ENCODE measurements around the gene NT5DC2.

The NT5DC2 gene

GRCh38 chr3:52524258-52524751 is 9.4 kb downstream of the NT5DC2 start:
- DNase-seq: no peak

DNA sequence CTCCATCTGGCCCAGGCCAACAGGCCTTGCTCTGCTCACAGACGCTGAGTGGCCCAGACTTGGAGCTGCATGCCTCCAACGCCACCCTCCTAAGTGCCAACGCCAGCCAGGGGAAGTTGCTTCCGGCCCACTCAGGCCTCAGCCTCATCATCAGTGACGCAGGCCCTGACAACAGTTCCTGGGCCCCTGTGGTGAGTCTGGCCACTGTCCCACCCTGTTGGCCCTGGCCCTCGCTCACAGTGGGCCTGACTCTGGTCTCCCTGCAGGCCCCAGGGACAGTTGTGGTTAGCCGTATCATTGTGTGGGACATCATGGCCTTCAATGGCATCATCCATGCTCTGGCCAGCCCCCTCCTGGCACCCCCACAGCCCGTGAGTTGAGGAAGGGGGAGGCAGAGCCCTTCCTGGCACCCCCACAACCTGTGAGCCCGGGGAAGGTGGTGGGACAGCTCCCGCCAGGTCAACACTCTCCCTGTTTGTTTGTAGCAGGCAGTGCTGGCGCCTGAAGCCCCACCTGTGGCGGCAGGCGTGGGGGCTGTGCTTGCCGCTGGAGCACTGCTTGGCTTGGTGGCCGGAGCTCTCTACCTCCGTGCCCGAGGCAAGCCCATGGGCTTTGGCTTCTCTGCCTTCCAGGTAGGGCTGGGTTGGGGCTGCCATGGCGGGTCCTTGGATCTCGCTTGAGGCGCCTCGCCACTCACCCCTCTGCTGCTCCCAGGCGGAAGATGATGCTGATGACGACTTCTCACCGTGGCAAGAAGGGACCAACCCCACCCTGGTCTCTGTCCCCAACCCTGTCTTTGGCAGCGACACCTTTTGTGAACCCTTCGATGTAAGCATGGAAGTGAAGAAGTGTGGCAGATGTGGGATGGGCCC is 10.0 kb downstream of the NT5DC2 start:
- no peak for DNase-seq

DNA sequence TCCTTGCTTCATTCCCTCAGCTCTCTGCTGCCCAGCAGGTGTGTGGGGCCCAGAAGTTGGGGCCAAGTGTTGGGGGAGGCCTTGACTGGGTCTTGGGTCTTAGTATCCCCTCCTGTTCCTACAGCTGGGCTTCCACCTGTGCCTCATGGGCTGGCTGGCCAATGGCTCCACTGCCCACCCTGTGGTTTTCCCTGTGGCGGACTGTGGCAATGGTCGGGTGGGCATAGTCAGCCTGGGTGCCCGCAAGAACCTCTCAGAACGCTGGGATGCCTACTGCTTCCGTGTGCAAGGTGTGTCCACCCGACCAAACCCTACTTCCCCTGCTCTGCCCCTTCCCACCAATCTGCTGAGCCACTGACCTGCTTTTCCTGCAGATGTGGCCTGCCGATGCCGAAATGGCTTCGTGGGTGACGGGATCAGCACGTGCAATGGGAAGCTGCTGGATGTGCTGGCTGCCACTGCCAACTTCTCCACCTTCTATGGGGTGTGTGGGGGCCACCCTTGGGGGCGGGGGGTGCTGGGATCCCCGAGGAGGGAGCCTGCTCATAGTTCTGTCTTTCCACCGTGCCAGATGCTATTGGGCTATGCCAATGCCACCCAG is 10.9 kb downstream of the NT5DC2 start:
- no peak for DNase-seq

DNA sequence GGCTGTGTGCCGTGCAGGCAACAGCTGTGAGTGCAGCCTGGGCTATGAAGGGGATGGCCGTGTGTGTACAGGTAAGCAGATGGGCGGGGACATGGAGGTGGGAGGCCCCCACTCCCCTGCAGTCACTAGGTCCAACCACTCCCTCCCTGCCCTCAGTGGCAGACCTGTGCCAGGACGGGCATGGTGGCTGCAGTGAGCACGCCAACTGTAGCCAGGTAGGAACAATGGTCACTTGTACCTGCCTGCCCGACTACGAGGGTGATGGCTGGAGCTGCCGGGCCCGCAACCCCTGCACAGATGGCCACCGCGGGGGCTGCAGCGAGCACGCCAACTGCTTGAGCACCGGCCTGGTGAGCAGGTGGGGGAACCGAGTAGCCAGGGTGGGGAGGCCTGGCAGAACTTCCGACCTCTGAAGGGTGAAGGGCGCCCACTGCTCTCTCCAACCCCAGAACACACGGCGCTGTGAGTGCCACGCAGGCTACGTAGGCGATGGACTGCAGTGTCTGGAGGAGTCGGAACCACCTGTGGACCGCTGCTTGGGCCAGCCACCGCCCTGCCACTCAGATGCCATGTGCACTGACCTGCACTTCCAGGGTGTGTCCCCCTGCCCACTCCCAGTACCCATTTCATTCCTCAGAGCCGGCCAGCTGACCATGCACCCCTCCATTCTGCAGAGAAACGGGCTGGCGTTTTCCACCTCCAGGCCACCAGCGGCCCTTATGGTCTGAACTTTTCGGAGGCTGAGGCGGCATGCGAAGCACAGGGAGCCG is 11.6 kb downstream of the NT5DC2 start:
- DNase-seq: no peak

DNA sequence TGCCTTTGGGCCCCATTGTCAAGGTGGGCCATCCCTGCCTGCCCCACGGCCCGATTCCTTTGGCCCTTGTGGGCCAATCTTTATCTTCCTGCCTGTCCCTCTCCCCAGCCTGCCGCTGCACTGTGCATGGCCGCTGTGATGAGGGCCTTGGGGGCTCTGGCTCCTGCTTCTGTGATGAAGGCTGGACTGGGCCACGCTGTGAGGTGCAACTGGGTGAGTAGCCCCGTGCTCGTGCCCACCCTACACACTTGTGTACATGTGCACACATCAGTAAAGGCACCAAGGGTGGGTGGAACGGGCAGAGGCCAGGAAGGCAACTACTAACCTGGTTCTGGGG is 12.2 kb downstream of the NT5DC2 start:
- no peak for DNase-seq

DNA sequence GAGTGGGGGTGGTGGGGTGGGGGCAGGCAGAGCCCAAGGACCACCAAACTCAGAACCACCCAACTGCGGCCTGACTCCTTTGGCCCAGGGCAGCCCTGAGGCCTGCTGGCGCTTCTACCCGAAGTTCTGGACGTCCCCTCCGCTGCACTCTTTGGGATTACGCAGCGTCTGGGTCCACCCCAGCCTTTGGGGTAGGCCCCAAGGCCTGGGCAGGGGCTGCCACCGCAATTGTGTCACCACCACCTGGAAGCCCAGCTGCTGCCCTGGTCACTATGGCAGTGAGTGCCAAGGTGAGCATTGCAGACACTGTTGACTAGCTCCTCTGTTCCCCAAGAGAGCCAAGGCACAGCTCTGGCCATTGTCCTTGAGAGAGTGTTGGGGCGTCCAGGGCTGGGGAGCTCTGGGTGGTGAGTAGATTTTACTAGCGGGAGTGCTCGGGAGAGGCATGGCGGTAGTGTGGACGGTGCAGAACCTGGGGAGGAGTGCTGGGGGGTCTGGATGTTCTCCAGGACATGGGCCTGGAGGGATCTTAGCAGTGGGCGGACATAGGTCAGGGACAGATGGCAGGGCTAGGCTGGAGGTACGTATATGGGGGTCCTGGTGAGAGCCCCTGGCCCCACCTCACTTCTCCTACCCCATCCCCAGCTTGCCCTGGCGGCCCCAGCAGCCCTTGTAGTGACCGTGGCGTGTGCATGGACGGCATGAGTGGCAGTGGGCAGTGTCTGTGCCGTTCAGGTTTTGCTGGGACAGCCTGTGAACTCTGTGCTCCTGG is 12.8 kb downstream of the NT5DC2 start:
- DNase-seq: no peak

GRCh38 chr3:52520141-52520667 is 13.5 kb downstream of the NT5DC2 start:
- DNase-seq: no peak

DNA sequence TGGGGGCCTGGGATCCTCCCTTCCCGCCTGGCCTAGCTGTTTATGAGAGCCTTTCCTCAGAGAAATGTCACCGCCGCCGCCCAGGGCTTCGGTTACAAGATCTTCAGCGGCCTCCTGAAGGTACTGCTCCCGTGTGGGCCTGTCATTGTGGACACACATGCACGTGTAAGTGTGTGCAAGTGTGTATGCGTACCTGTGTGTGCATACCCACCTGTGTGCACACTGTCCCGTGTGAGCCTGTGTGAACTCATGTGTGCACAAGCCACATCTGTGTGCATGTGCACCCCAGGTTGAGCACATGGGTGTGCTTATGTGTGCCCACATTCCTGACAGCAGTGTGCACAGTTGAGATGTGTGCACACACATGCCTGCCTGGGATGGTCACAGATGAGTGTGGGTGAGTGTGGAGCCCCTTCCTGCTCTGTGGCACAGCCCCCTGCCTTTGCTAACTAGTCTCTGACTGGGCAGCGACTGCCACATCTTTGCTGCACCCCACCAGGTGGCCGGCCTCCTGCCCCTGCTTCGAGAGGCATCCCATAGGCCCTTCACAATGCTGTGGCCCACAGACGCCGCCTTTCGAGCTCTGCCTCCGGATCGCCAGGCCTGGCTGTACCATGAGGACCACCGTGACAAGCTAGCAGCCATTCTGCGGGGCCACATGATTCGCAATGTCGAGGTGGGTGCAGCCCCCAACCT is 14.1 kb downstream of the NT5DC2 start:
- no peak for DNase-seq

- DNase-seq: no peak
These were observed 14.8 kb downstream of the NT5DC2 start for GRCh38 chr3:52518723-52519444.

DNA sequence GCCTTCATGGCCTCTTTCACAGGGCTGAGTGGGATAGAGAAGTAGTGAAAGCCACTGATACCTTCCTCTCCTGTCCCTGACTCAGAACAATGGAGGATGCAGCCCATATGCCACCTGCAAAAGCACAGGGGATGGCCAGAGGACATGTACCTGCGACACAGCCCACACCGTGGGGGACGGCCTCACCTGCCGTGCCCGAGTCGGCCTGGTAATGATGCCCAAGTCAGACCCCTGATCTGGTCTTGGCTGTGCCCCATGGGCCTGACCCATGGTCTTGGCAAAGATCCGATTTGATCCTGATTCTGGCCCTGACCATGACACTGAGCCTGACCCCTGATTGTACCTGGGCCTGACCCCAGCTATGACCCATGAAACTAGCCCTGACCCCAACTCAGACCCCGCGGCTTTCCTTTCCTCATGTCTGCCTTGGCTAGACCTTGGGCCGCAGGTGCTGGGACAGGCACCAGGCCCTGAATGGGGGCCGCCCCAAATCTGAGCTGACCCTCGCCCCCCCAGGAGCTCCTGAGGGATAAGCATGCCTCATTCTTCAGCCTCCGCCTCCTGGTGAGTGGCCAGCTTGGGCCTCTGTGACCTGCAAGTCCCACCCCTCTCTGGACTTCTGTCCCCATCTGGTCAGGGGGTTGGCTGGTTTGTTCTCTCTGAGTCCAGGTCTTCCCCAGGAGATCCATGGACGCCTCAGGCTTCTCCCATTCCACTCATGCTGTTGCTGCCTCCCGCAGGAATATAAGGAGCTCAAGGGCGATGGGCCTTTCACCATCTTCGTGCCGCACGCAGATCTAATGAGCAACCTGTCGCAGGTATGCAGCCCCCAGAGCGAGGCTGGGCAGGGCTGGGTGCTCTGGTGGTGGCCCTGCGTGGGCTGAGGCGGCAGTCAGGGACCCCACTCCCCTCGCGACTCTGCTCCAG is 15.6 kb downstream of the NT5DC2 start:
- DNase-seq: no peak

DNA sequence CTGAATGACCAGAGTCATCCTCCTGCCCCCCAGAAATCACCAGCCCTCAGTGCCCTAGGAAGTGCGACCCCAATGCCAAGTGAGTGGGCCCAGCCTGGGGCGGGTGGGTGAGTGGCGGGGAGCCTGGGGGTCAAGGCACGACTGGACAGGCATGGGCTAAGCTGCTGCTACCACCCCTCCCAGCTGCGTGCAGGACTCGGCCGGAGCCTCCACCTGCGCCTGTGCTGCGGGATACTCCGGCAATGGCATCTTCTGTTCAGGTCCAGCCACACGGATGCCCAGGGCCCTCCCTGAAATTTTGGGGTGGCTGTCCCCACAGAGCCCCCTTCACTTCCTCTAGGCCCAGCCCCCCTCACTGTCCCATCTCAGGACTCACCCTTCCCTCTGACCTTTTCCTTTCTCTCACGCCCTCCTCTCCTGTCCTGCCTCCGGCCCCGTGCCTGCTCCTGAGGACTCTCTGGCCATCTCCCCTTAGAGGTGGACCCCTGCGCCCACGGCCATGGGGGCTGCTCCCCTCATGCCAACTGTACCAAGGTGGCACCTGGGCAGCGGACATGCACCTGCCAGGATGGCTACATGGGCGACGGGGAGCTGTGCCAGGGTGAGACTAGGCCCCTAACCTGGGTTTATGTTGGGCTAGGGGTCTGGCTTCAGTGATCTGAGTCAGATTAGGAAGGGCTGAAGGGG is 17.0 kb downstream of the NT5DC2 start:
- DNase-seq: no peak

DNA sequence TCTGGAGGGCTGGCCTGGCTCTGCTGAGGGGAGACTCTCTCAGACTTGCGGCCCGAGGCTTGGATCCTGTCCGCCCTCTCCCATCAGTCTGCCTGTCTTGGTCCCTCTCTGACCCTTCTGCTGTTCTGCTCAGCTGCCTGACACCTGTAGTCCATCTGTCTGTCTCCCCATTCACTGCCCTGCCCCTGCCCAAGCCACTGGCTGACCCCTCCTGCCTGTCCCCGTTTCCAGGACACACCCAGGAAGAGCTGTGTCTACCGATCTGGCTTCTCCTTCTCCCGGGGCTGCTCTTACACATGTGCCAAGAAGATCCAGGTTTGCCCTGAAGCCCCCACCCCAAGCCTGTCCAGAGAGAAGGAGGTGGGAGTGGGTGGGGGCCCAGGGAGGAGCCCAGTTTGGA is 18.5 kb downstream of the NT5DC2 start:
- no peak for DNase-seq

DNA sequence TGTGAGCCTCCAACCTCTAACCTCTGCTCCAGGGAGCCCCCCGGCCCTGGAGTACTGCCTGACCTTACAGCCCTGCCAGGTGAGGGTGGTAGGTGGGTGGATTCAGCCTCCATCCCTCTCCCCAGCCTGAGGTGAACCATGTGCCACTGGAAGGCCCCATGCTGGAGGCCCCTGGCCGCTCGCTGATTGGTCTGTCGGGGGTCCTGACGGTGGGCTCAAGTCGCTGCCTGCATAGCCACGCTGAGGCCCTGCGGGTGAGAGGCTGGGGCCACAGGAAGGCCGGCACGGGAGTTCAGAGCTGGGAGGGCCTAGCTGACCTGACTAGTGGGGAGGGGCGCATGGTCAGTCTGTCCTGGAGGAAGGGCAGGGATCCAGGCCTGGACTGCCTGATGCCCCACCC is 19.1 kb downstream of the NT5DC2 start:
- no peak for DNase-seq

DNA sequence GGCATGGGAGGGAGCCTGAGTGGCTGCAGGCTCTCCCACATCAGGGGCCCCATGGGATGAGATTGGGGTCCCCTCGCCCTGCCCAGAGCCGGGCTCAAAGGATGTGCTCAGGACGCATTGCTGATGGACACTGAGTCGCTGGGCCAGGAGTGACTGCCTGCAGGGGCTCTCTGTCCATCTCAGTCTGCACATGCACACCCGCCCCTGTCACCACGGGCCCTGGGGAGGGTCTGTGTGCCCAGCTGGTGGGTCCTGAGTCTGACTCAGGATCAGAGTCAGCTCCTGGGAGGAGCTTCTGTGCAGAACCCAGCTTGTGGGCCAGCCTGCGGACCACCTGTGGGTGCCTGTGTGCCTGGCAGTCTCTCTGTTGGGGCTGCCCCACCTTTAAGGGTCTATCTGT is 20.4 kb downstream of the NT5DC2 start:
- no peak for DNase-seq

DNA sequence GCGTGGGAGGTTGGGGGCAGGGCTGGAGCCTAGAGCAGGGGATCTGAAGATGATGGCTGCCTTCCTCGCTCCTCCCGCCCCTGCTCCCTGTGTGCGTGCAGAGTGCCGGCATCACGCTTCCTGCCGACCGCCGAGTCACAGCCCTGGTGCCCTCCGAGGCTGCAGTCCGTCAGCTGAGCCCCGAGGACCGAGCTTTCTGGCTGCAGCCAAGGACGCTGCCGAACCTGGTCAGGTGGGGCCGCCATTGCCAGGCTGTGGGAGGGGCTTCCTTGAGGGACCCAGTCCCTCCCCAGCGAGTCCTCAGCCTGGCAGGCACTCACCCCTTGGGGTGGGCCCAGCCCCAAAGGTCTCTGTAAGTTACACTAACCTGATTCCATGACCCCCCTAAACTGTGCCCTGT is 20.9 kb downstream of the NT5DC2 start:
- no peak for DNase-seq

- DNase-seq: no peak
These were observed 21.6 kb downstream of the NT5DC2 start for GRCh38 chr3:52512105-52512504.

- DNase-seq: no peak
These were observed 22.1 kb downstream of the NT5DC2 start for GRCh38 chr3:52511509-52511908.

DNA sequence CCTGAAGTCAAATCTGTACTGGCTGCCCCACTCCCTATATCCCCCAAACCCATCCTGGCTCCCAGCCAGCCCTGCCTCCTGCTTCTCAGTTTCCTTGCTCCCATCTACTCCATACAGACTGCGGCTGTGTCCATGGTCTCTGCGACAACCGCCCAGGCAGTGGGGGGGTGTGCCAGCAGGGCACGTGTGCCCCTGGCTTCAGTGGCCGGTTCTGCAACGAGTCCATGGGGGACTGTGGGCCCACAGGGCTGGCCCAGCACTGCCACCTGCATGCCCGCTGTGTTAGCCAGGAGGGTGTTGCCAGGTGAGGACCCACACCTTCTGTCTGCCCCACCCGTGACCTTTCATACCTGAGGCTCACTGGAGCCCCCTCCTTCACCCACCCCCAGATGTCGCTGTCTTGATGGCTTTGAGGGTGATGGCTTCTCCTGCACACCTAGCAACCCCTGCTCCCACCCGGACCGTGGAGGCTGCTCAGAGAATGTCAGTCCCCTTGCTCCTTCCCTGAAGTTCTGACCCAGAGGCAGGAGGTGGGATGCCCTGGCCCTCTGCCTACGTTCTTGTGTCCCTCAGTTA is 23.8 kb downstream of the NT5DC2 start:
- DNase-seq: no peak

- DNase-seq: no peak
These were observed 26.3 kb downstream of the NT5DC2 start for GRCh38 chr3:52507359-52507758.

Measured in stimulated activated CD4-positive, alpha-beta T cell treated with anti-CD3 and anti-CD28 coated beads, Interleukin-2, amount 100 ng/mL, for 48 hours (primary cell).